GM23338 (cell line): ENCODE results near the gene MAN2C1. TPM values are rescaled to one million over a fixed set of nuclear protein-coding genes. Genes with fewer than 3 reads are reported as not detected.

Experiments used
- ATAC-seq: fragments of 200-7000 bp; cut with Tn5 transposase; 3 replicates; pipeline ENCODE4 v1.9.1; 2020
- DNase-seq: peaks from one replicate; pipeline ENCODE4 v3.0.0-alpha.2; 2015; ENCODE audit warnings: low spot score
- H2AFZ ChIP-seq: fragments of 200-600 bp; sonication (generic); 2 replicates; pipeline ENCODE4 v1.8.0; 2016; ENCODE audit warnings: antibody characterized with exemption, mild to moderate bottlenecking, moderate library complexity
- H3F3A ChIP-seq: fragments of 200-600 bp; sonication (generic); replicated peaks from 2 replicates; pipeline ENCODE4 v1.8.0; 2017; ENCODE audit warnings: antibody characterized with exemption, mixed run types, low read depth
- H3K27ac ChIP-seq: fragments of 200-600 bp; sonication (generic); 2 replicates; pipeline ENCODE4 v1.6.1; 2016; ENCODE audit warnings: low read depth
- H3K27me3 ChIP-seq: fragments of 200-600 bp; sonication (generic); 2 replicates; pipeline ENCODE4 v1.8.0; 2016; ENCODE audit warnings: mild to moderate bottlenecking, mixed run types, moderate library complexity; ENCODE audit not compliant: insufficient read depth
- H3K36me3 ChIP-seq: fragments of 200-600 bp; sonication (generic); 2 replicates; pipeline ENCODE4 v1.8.0; 2016; ENCODE audit warnings: mild to moderate bottlenecking; ENCODE audit not compliant: insufficient read depth
- H3K4me1 ChIP-seq: fragments of 200-600 bp; sonication (generic); 2 replicates; pipeline ENCODE4 v1.8.0; 2016; ENCODE audit warnings: mild to moderate bottlenecking, moderate library complexity; ENCODE audit not compliant: insufficient read depth
- H3K4me2 ChIP-seq: fragments of 200-600 bp; sonication (generic); 2 replicates; pipeline ENCODE4 v1.7.1; 2017; ENCODE audit warnings: mixed run types
- H3K4me3 ChIP-seq: fragments of 200-600 bp; sonication (generic); 2 replicates; pipeline ENCODE4 v1.6.1; 2016; ENCODE audit warnings: mixed run types
- H3K79me2 ChIP-seq: fragments of 200-600 bp; sonication (generic); replicated peaks from 2 replicates; pipeline ENCODE4 v1.8.0; 2017; ENCODE audit warnings: mild to moderate bottlenecking; ENCODE audit not compliant: insufficient read depth
- H3K9me2 ChIP-seq: fragments of 200-600 bp; sonication (generic); 2 replicates; pipeline ENCODE4 v1.8.0; 2017; ENCODE audit not compliant: insufficient read depth
- H4K20me1 ChIP-seq: fragments of 200-600 bp; sonication (generic); replicated peaks from 2 replicates; pipeline ENCODE4 v1.8.0; 2017; ENCODE audit warnings: mild to moderate bottlenecking; ENCODE audit not compliant: insufficient read depth
- H3K27ac Mint-ChIP-seq: 2 replicates; pipeline ENCODE4 v1.8.0; 2020; ENCODE audit warnings: inconsistent platforms, mild to moderate bottlenecking, moderate library complexity, mixed read lengths
- H3K27me3 Mint-ChIP-seq: 3 replicates; pipeline ENCODE4 v1.8.0; 2022; ENCODE audit warnings: low read depth, mild to moderate bottlenecking, moderate library complexity, mixed read lengths, inconsistent platforms; ENCODE audit not compliant: insufficient read depth, poor library complexity
- H3K36me3 Mint-ChIP-seq: 3 replicates; pipeline ENCODE4 v1.8.0; 2021; ENCODE audit warnings: low read depth, mild to moderate bottlenecking, inconsistent platforms, moderate library complexity, mixed read lengths
- H3K4me1 Mint-ChIP-seq: 3 replicates; pipeline ENCODE4 v1.8.0; 2020; ENCODE audit warnings: mild to moderate bottlenecking, inconsistent platforms, mixed read lengths
- H3K4me3 Mint-ChIP-seq: 3 replicates; pipeline ENCODE4 v1.8.0; 2021; ENCODE audit warnings: moderate library complexity, mild to moderate bottlenecking, inconsistent platforms, mixed read lengths
- H3K9me3 Mint-ChIP-seq: 3 replicates; pipeline ENCODE4 v1.8.0; 2020; ENCODE audit warnings: moderate library complexity, mild to moderate bottlenecking, inconsistent platforms, mixed read lengths
- CREB1 ChIP-seq: fragments of 250-450 bp; sonication (Bioruptor Pico); IDR thresholded peaks from 2 replicates; pipeline ENCODE4 v1.5.0; 2020; ENCODE audit warnings: low read depth, mild to moderate bottlenecking, moderate library complexity
- CTCF ChIP-seq, 2 experiments: fragments of 200-600 bp in 1 of 2; sonication (generic) in 1 of 2; conservative IDR thresholded peaks; 2 replicates each; pipeline versions ENCODE4 v1.5.1 to v1.6.1; 2016 to 2017; ENCODE audit warnings: antibody characterized with exemption in 2 of 2, low read depth in 2 of 2, mild to moderate bottlenecking in 2 of 2, moderate library complexity in 1 of 2
- EZH2 ChIP-seq: fragments of 200-600 bp; sonication (generic); IDR thresholded peaks from one replicate; pipeline ENCODE4 v1.8.0; 2017; ENCODE audit warnings: antibody characterized with exemption, mild to moderate bottlenecking, low read depth; ENCODE audit not compliant: unreplicated experiment
- EZH2phosphoT487 ChIP-seq: fragments of 200-600 bp; sonication (generic); IDR thresholded peaks from one replicate; pipeline ENCODE4 v1.8.1; 2018; ENCODE audit warnings: antibody characterized with exemption; ENCODE audit not compliant: unreplicated experiment
- JUNB ChIP-seq: IDR thresholded peaks from one replicate; pipeline ENCODE4 v1.6.1; 2016; ENCODE audit warnings: antibody characterized with exemption; ENCODE audit not compliant: unreplicated experiment
- NANOG ChIP-seq: IDR thresholded peaks from 2 replicates; pipeline ENCODE4 v1.6.1; 2016; ENCODE audit warnings: antibody characterized with exemption, borderline replicate concordance
- POLR2AphosphoS5 ChIP-seq: IDR thresholded peaks from 2 replicates; pipeline ENCODE4 v1.6.1; 2016; ENCODE audit warnings: antibody characterized with exemption, low read depth
- STAT1 ChIP-seq: IDR thresholded peaks from one replicate; pipeline ENCODE4 v1.6.1; 2016; ENCODE audit warnings: antibody characterized with exemption; ENCODE audit not compliant: unreplicated experiment
- ZNF114 ChIP-seq: fragments of 250-450 bp; sonication (Bioruptor Pico); IDR thresholded peaks from 2 replicates; pipeline ENCODE4 v1.5.0; 2020; ENCODE audit warnings: mild to moderate bottlenecking, moderate library complexity
- ZNF331 ChIP-seq: fragments of 250-450 bp; sonication (Bioruptor Pico); IDR thresholded peaks from 2 replicates; pipeline ENCODE4 v1.5.0; 2020; ENCODE audit warnings: low read depth, mild to moderate bottlenecking, moderate library complexity
- polyA plus RNA-seq: library from polyadenylated mRNA; unstranded; fragments of >200 nt; fragmentation: Nextera tagmentation; extraction: Ambion mirVana; gene quantifications from 2 replicates; pipeline ENCODE4 v1.2.1, GENCODE V29; 2016
- total RNA-seq: library from RNA; depleted of rRNA; stranded (reverse); fragments of >200 nt; shearing (Covaris generic); gene quantifications from 2 replicates; pipeline ENCODE4 v1.2.3, GENCODE V29; 2014
- TF ChIP-seq, protein P1 (sequence below): IDR thresholded peaks from one replicate; pipeline ENCODE4 v1.6.1; 2018; ENCODE audit warnings: antibody characterized with exemption; ENCODE audit not compliant: unreplicated experiment
- TF ChIP-seq, protein P2 (sequence below): fragments of 250-450 bp; sonication (Bioruptor Pico); IDR thresholded peaks from 2 replicates; pipeline ENCODE4 v1.5.0; 2020; ENCODE audit warnings: mild to moderate bottlenecking, moderate library complexity

Gene MAN2C1
- total and polyA plus RNA-seq, 2 experiments from 2014 or later: 42.3 to 129 TPM

- no peak for TF ChIP-seq CTCF (conservative IDR thresholded peaks at IDR 0.05; ENCODE audit: low read depth in 2 of 2)
- no peak for TF ChIP-seq POLR2AphosphoS5
- no peak for TF ChIP-seq ZNF331 (CRISPR knock-in tag)
- TF ChIP-seq STAT1: no peak
- TF ChIP-seq NANOG: no peak
- no peak for TF ChIP-seq ZNF114 (CRISPR knock-in tag)
- TF ChIP-seq CREB1 (CRISPR knock-in tag): no peak
These were observed 11.9 kb downstream of the MAN2C1 start (continued) for GRCh38 chr15:75356517-75356916.

- Histone ChIP-seq H3K27me3 (no peaks in the 10 kb centered on the region), H3K36me3 (no peaks in the 10 kb centered on the region), H3K4me1 (no peaks in the 10 kb centered on the region), H3F3A (no peaks in the 10 kb centered on the region), H3K79me2 (no peaks in the 10 kb centered on the region), H3K27ac (no peak overlapping the region), H3K4me2 (no peak overlapping the region), H3K4me3 (no peak overlapping the region), H4K20me1 (no peaks in the 10 kb centered on the region), H2AFZ (no peak overlapping the region), H3K9me2 (0 out of 2 replicates have a peak, but pooled peaks cover under 1% of the 10 kb centered on the region)
- no peak for ATAC-seq
- Mint-ChIP-seq H3K27ac (no peak overlapping the region), H3K9me3 (no peaks in the 10 kb centered on the region), H3K27me3 (peaks cover 13% of the 10 kb centered on the region), H3K4me3 (no peak overlapping the region), H3K36me3 (peaks cover 11% of the 10 kb centered on the region; the same call in 2 of the 3 replicates), H3K4me1 (no peaks in the 10 kb centered on the region)
- no peak for DNase-seq
- TF ChIP-seq EZH2: no peak
- TF ChIP-seq CREB1 (CRISPR knock-in tag): no peak
- no peak for TF ChIP-seq NANOG
- no peak for TF ChIP-seq JUNB
- TF ChIP-seq, protein P1, sequence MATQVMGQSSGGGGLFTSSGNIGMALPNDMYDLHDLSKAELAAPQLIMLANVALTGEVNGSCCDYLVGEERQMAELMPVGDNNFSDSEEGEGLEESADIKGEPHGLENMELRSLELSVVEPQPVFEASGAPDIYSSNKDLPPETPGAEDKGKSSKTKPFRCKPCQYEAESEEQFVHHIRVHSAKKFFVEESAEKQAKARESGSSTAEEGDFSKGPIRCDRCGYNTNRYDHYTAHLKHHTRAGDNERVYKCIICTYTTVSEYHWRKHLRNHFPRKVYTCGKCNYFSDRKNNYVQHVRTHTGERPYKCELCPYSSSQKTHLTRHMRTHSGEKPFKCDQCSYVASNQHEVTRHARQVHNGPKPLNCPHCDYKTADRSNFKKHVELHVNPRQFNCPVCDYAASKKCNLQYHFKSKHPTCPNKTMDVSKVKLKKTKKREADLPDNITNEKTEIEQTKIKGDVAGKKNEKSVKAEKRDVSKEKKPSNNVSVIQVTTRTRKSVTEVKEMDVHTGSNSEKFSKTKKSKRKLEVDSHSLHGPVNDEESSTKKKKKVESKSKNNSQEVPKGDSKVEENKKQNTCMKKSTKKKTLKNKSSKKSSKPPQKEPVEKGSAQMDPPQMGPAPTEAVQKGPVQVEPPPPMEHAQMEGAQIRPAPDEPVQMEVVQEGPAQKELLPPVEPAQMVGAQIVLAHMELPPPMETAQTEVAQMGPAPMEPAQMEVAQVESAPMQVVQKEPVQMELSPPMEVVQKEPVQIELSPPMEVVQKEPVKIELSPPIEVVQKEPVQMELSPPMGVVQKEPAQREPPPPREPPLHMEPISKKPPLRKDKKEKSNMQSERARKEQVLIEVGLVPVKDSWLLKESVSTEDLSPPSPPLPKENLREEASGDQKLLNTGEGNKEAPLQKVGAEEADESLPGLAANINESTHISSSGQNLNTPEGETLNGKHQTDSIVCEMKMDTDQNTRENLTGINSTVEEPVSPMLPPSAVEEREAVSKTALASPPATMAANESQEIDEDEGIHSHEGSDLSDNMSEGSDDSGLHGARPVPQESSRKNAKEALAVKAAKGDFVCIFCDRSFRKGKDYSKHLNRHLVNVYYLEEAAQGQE: no peak
- TF ChIP-seq STAT1: no peak
- TF ChIP-seq ZNF114 (CRISPR knock-in tag): no peak
- no peak for TF ChIP-seq ZNF331 (CRISPR knock-in tag)
- TF ChIP-seq EZH2phosphoT487: no peak
- TF ChIP-seq POLR2AphosphoS5: no peak
- TF ChIP-seq, protein P2, sequence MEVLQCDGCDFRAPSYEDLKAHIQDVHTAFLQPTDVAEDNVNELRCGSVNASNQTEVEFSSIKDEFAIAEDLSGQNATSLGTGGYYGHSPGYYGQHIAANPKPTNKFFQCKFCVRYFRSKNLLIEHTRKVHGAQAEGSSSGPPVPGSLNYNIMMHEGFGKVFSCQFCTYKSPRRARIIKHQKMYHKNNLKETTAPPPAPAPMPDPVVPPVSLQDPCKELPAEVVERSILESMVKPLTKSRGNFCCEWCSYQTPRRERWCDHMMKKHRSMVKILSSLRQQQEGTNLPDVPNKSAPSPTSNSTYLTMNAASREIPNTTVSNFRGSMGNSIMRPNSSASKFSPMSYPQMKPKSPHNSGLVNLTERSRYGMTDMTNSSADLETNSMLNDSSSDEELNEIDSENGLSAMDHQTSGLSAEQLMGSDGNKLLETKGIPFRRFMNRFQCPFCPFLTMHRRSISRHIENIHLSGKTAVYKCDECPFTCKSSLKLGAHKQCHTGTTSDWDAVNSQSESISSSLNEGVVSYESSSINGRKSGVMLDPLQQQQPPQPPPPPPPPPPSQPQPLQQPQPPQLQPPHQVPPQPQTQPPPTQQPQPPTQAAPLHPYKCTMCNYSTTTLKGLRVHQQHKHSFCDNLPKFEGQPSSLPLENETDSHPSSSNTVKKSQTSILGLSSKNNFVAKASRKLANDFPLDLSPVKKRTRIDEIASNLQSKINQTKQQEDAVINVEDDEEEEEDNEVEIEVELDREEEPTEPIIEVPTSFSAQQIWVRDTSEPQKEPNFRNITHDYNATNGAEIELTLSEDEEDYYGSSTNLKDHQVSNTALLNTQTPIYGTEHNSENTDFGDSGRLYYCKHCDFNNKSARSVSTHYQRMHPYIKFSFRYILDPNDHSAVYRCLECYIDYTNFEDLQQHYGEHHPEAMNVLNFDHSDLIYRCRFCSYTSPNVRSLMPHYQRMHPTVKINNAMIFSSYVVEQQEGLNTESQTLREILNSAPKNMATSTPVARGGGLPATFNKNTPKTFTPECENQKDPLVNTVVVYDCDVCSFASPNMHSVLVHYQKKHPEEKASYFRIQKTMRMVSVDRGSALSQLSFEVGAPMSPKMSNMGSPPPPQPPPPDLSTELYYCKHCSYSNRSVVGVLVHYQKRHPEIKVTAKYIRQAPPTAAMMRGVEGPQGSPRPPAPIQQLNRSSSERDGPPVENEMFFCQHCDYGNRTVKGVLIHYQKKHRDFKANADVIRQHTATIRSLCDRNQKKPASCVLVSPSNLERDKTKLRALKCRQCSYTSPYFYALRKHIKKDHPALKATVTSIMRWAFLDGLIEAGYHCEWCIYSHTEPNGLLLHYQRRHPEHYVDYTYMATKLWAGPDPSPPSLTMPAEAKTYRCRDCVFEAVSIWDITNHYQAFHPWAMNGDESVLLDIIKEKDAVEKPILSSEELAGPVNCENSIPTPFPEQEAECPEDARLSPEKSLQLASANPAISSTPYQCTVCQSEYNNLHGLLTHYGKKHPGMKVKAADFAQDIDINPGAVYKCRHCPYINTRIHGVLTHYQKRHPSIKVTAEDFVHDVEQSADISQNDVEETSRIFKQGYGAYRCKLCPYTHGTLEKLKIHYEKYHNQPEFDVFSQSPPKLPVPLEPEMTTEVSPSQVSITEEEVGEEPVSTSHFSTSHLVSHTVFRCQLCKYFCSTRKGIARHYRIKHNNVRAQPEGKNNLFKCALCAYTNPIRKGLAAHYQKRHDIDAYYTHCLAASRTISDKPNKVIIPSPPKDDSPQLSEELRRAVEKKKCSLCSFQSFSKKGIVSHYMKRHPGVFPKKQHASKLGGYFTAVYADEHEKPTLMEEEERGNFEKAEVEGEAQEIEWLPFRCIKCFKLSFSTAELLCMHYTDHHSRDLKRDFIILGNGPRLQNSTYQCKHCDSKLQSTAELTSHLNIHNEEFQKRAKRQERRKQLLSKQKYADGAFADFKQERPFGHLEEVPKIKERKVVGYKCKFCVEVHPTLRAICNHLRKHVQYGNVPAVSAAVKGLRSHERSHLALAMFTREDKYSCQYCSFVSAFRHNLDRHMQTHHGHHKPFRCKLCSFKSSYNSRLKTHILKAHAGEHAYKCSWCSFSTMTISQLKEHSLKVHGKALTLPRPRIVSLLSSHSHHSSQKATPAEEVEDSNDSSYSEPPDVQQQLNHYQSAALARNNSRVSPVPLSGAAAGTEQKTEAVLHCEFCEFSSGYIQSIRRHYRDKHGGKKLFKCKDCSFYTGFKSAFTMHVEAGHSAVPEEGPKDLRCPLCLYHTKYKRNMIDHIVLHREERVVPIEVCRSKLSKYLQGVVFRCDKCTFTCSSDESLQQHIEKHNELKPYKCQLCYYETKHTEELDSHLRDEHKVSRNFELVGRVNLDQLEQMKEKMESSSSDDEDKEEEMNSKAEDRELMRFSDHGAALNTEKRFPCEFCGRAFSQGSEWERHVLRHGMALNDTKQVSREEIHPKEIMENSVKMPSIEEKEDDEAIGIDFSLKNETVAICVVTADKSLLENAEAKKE: no peak
These were observed 12.4 kb downstream of the MAN2C1 start for GRCh38 chr15:75356006-75356405.
